Brain microvascular endothelial cell (primary cell): ENCODE results near the gene C10orf67.

Source experiments
- DNase-seq: peaks from one replicate; pipeline ENCODE4 v3.0.0-alpha.2; 2020
- H3K27ac ChIP-seq: fragments of 250-450 bp; sonication (Bioruptor Pico); 2 replicates; pipeline ENCODE4 v1.5.1; 2020; ENCODE audit warnings: mild to moderate bottlenecking, moderate library complexity
- H3K27me3 ChIP-seq: fragments of 250-450 bp; sonication (Bioruptor Pico); replicated peaks from 2 replicates; pipeline ENCODE4 v1.5.1; 2020; ENCODE audit warnings: mild to moderate bottlenecking
- H3K36me3 ChIP-seq: fragments of 250-450 bp; sonication (Bioruptor Pico); replicated peaks from 2 replicates; pipeline ENCODE4 v1.5.1; 2020; ENCODE audit warnings: mild to moderate bottlenecking
- H3K4me3 ChIP-seq: 2 replicates; pipeline ENCODE4 v1.5.1; 2011; ENCODE audit warnings: low read depth, mild to moderate bottlenecking, control low read depth, low read length, moderate library complexity
- in situ Hi-C: cut with HindIII; loops from 2 replicates; pipeline ENCODE4 v1.10.0; 2017; ENCODE audit warnings: low sequenced_read_pairs, low pct_ligation_motif_present
- TF ChIP-seq, protein P1 (sequence below): IDR thresholded peaks from 2 replicates; pipeline ENCODE4 v1.5.1; 2011; ENCODE audit warnings: low read depth, mild to moderate bottlenecking, moderate library complexity, low read length, control low read depth, inconsistent platforms; ENCODE audit errors: missing control alignments

Gene C10orf67

DNA sequence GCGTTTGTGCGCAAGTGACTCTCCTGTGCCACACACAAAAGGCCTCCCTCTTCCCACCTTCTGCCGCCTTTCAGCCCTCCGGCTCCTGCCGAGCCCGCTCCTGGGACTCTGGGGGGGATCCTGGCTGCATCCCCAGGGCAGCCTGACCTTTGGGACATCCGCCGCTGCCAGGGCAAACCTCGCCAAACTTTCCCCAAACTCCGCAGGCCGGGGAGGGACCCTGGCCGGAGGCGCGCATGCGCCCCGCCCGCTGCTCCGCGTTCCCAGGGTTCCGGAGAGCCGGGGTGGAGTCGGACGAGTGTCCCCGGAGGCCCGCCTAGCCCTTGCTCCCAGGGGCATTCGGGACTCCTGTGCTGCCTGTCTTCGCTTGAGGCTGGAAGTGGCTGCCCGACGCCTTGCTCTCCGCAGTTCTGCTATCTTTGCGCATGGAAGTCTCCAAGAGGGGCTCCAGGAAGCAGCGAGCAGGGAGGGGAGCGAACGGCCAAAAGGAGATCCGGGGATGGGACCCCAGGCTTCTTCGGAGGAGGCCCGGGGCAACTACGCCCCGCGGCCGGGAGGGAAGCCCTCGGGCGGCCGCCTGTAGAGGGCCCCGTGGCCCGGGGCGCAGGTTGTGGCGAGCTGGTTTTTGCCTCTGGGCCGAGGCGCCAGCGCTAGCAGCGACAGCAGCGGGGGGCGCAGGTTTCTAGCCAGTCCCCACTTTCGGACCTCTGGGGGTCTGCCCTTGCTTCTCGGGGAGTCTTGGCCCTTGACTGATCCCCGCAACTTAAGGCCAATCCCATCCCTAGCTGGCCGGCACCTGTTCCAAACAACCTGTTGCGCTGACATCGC lies 145.4 kb downstream of the C10orf67 start:
- H3K4me3 ChIP-seq, result no peak overlapping the region
- peaks cover 86% of the 10 kb centered on the region for H3K27me3 ChIP-seq
- in situ Hi-C loops, result no loop called here
- H3K36me3 ChIP-seq, result no peaks in the 10 kb centered on the region
- no peak overlapping the region for H3K27ac ChIP-seq
- DNase-seq, result no peak
- TF ChIP-seq, protein P1, sequence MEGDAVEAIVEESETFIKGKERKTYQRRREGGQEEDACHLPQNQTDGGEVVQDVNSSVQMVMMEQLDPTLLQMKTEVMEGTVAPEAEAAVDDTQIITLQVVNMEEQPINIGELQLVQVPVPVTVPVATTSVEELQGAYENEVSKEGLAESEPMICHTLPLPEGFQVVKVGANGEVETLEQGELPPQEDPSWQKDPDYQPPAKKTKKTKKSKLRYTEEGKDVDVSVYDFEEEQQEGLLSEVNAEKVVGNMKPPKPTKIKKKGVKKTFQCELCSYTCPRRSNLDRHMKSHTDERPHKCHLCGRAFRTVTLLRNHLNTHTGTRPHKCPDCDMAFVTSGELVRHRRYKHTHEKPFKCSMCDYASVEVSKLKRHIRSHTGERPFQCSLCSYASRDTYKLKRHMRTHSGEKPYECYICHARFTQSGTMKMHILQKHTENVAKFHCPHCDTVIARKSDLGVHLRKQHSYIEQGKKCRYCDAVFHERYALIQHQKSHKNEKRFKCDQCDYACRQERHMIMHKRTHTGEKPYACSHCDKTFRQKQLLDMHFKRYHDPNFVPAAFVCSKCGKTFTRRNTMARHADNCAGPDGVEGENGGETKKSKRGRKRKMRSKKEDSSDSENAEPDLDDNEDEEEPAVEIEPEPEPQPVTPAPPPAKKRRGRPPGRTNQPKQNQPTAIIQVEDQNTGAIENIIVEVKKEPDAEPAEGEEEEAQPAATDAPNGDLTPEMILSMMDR, result no peak

GRCh38 chr10:23198610-23198939 lies 146.0 kb downstream of the C10orf67 start:
- H3K27me3 ChIP-seq, result peaks cover 85% of the 10 kb centered on the region
- in situ Hi-C loops, result no loop called here

GRCh38 chr10:23197416-23197861 lies 147.2 kb downstream of the C10orf67 start:
- H3K36me3 ChIP-seq, result no peaks in the 10 kb centered on the region
- DNase-seq, result no peak
- H3K4me3 ChIP-seq, result no peak overlapping the region
- no peak overlapping the region for H3K27ac ChIP-seq
- TF ChIP-seq, protein P1, result no peak
- peaks cover 89% of the 10 kb centered on the region for H3K27me3 ChIP-seq
- in situ Hi-C loops, result no loop called here

More at GRCh38 chr10:23198610-23198939, 146.0 kb downstream of the C10orf67 start:
- H3K36me3 ChIP-seq, result no peaks in the 10 kb centered on the region
- TF ChIP-seq, protein P1, result no peak
- no peak for DNase-seq
- H3K27ac ChIP-seq, result no peak overlapping the region
- H3K4me3 ChIP-seq, result no peak overlapping the region

DNA sequence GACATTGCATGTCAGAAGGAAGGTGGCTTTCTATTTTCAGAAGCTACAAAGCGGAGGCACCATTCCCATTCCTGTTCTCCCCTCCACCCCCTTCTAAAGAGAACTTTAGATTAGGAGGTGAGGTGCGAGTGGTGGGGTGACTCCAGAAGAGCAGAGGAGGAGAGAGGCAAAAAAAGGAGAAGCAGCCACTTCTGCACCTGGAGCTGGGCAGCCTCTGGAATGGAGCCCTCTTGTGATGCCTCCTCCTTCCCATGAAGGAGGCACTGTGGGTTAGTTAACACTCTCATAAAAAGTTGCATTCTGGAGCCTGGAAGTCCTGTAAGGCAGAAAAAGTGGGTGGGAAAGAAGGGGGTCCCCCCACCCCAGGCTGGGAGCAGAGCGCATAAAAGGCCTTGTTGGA lies 147.7 kb downstream of the C10orf67 start:
- Histone ChIP-seq H3K36me3 (no peaks in the 10 kb centered on the region), H3K4me3 (no peak overlapping the region), H3K27ac (no peak overlapping the region), H3K27me3 (peaks cover 91% of the 10 kb centered on the region)
- DNase-seq, result no peak
- TF ChIP-seq, protein P1, result no peak
- in situ Hi-C loops, result no loop called here

GRCh38 chr10:23195846-23196600 lies 148.6 kb downstream of the C10orf67 start:
- H3K36me3 ChIP-seq, result no peaks in the 10 kb centered on the region
- H3K4me3 ChIP-seq, result no peak overlapping the region
- H3K27ac ChIP-seq, result no peak overlapping the region
- in situ Hi-C loops, result no loop called here
- no peak for DNase-seq
- TF ChIP-seq, protein P1, result no peak
- H3K27me3 ChIP-seq, result peaks cover 90% of the 10 kb centered on the region
